B cell (primary cell): Measurements from ENCODE around the gene ANOS1. TPM values are rescaled to one million over a fixed set of nuclear protein-coding genes. Genes with fewer than 3 reads are reported as not detected.

Source experiments
- ATAC-seq: fragments of 200-7000 bp; cut with Tn5 transposase; one replicate; pipeline ENCODE4 v1.10.0; 2021; ENCODE audit warnings: low read depth, mild to moderate bottlenecking, moderate number of reproducible peaks, moderate library complexity
- CTCF ChIA-PET: fragments of 350-600 bp; sonication (Branson Sonifier 250); formaldehyde crosslinking; loops from one replicate; lab custom pipeline; 2021; ENCODE audit warnings: antibody characterized with exemption, inconsistent platforms; lab: Charles Lee
- POLR2A ChIA-PET: fragments of 350-600 bp; sonication (Branson Sonifier 250); formaldehyde crosslinking; loops from one replicate; lab custom pipeline; 2021; ENCODE audit warnings: antibody characterized with exemption; lab: Charles Lee
- DNase-seq: peaks from one replicate; pipeline ENCODE4 v3.0.0; 2013
- H2AFZ ChIP-seq: 2 replicates; pipeline ENCODE4 v1.6.1; 2012; ENCODE audit warnings: mild to moderate bottlenecking, low read depth, low read length; ENCODE audit not compliant: insufficient read depth, poor library complexity, severe bottlenecking
- H3K27ac ChIP-seq, 2 donors: 1 replicate in 1 of 2; 2 replicates in 1 of 2; pipeline ENCODE4 v1.5.1; 2012 to 2013; ENCODE audit warnings: low read length in 2 of 2, mild to moderate bottlenecking in 2 of 2, moderate library complexity in 1 of 2
- H3K27me3 ChIP-seq, 4 experiments: fragments of 200-600 bp in 1 of 4; sonication (generic) in 1 of 4; replicated peaks in 1 of 4; 1 replicate in 2 of 4; 2 replicates in 2 of 4; pipeline versions ENCODE4 v1.6.1 to v1.7.0; 2013 to 2016; ENCODE audit warnings: low read length in 3 of 4, mild to moderate bottlenecking in 2 of 4, mixed read lengths in 1 of 4, moderate library complexity in 1 of 4; ENCODE audit not compliant: insufficient read depth in 4 of 4, control insufficient read depth in 3 of 4; ENCODE audit errors: control extremely low read depth in 1 of 4
- H3K36me3 ChIP-seq, 2 experiments: replicated peaks in 1 of 2; 1 replicate in 1 of 2; 2 replicates in 1 of 2; pipeline versions ENCODE4 v1.6.1 to v1.7.1; 2013; ENCODE audit warnings: low read length in 1 of 2; ENCODE audit not compliant: insufficient read depth in 2 of 2, control insufficient read depth in 1 of 2; ENCODE audit errors: control extremely low read depth in 1 of 2, extremely low read depth in 1 of 2
- H3K4me1 ChIP-seq, 2 donors: fragments of 200-600 bp in 1 of 2; sonication (generic) in 1 of 2; 1 replicate in 1 of 2; 2 replicates in 1 of 2; pipeline versions ENCODE4 v1.5.1 to v1.6.1; 2013 to 2017; ENCODE audit warnings: low read length in 2 of 2; ENCODE audit not compliant: control insufficient read depth in 2 of 2, insufficient read depth in 2 of 2
- H3K4me2 ChIP-seq: replicated peaks from 2 replicates; pipeline ENCODE3; 2012; ENCODE audit warnings: mild to moderate bottlenecking, low read depth, low read length; ENCODE audit not compliant: poor library complexity, severe bottlenecking
- H3K4me3 ChIP-seq, 5 experiments: fragments of 200-600 bp in 1 of 5; sonication (generic) in 1 of 5; 1 replicate in 3 of 5; 2 replicates in 2 of 5; pipeline versions ENCODE4 v1.5.1 to v1.7.0; 2011 to 2016; ENCODE audit warnings: low read length in 4 of 5, mild to moderate bottlenecking in 4 of 5, low read depth in 2 of 5, control low read depth in 1 of 5, moderate library complexity in 1 of 5; ENCODE audit not compliant: insufficient read depth in 1 of 5; ENCODE audit errors: control extremely low read depth in 1 of 5, extremely low read depth in 1 of 5
- H3K79me2 ChIP-seq: fragments of 200-600 bp; sonication (generic); one replicate; pipeline ENCODE4 v1.6.0; 2016; ENCODE audit warnings: low read length; ENCODE audit not compliant: control insufficient read depth, insufficient read depth
- H3K9ac ChIP-seq: fragments of 200-600 bp; sonication (generic); 2 replicates; pipeline ENCODE4 v1.6.1; 2017; ENCODE audit warnings: mild to moderate bottlenecking, low read length, moderate library complexity
- H3K9me3 ChIP-seq, 3 donors: one replicate each; pipeline versions ENCODE4 v1.6.1 to v1.7.1; 2013; ENCODE audit warnings: low read length in 2 of 3; ENCODE audit not compliant: control insufficient read depth in 2 of 3, insufficient read depth in 1 of 3; ENCODE audit errors: control extremely low read depth in 1 of 3
- H4K20me1 ChIP-seq: 2 replicates; pipeline ENCODE4 v1.6.0; 2012; ENCODE audit warnings: mild to moderate bottlenecking, low read length; ENCODE audit not compliant: insufficient read depth, control insufficient read depth, poor library complexity, severe bottlenecking
- H3K27ac Mint-ChIP-seq: one replicate; pipeline ENCODE4 v1.8.0; 2021; ENCODE audit warnings: mixed read lengths
- H3K27me3 Mint-ChIP-seq: one replicate; pipeline ENCODE4 v1.8.0; 2021; ENCODE audit warnings: mixed read lengths
- H3K4me1 Mint-ChIP-seq: one replicate; pipeline ENCODE4 v1.8.0; 2021; ENCODE audit warnings: mixed read lengths
- H3K4me3 Mint-ChIP-seq: one replicate; pipeline ENCODE4 v1.8.0; 2021; ENCODE audit warnings: mixed read lengths
- H3K9me3 Mint-ChIP-seq: one replicate; pipeline ENCODE4 v1.8.0; 2022; ENCODE audit warnings: mixed read lengths; ENCODE audit not compliant: insufficient read depth
- CTCF ChIP-seq: fragments of 200-600 bp; IDR thresholded peaks from one replicate; pipeline ENCODE4 v1.8.0; 2022; ENCODE audit warnings: antibody characterized with exemption, mild to moderate bottlenecking
- EZH2 ChIP-seq: IDR thresholded peaks from 2 replicates; pipeline ENCODE4 v1.6.1; 2012; ENCODE audit warnings: borderline replicate concordance, low read depth, mild to moderate bottlenecking, moderate library complexity, low read length; ENCODE audit not compliant: insufficient read depth, poor library complexity, severe bottlenecking
- WGBS: methylation state at CpG from one replicate; pipeline ENCODE4 v1.1.5; 2013; ENCODE audit warnings: missing lambda C conversion rate; ENCODE audit not compliant: insufficient coverage; 5-methylcytosine and 5-hydroxymethylcytosine counted together
- intact Hi-C: fragments of 100-400 bp; cut with micrococcal nuclease; formaldehyde crosslinking; loops from one replicate; pipeline ENCODE4 v1.10.0; 2022
- polyA plus RNA-seq: library from polyadenylated mRNA; depleted of rRNA; stranded (reverse); fragments of >200 nt; gene quantifications from 2 replicates; pipeline ENCODE4 v1.2.3, GENCODE V29; 2012
- total RNA-seq, 2 donors: library from RNA; stranded (reverse); fragments of 120-200 nt in 1 of 2; gene quantifications; 1 replicate in 1 of 2; 2 replicates in 1 of 2; pipeline versions ENCODE4 v1.2.3 to v1.2.4, GENCODE V29; 2013 to 2022

Gene ANOS1
- total and polyA plus RNA-seq, 2 donors (not counting 1 experiment from before 2014, with no cell fraction given) = 0.10 TPM; not detected in 1

GRCh38 chrX:8726031-8726652 is 5.8 kb downstream of the ANOS1 start:
- no peak overlapping the region for H3K4me2 ChIP-seq
- H3K27ac ChIP-seq = no peak overlapping the region
- no peak overlapping the region for H3K9ac ChIP-seq
- H4K20me1 ChIP-seq = no peaks in the 10 kb centered on the region
- H3K27me3 ChIP-seq = peaks cover 0 to 5% (median 1%) of the 10 kb centered on the region in 4 experiments
- H3K9me3 ChIP-seq = no peaks in the 10 kb centered on the region
- no CpG with 5 or more reads among the region's 7 CpGs for WGBS
- DNase-seq (no peak), ATAC-seq (no peak)
- intact Hi-C loops = no loop called here
- H3K4me3 ChIP-seq = no peak overlapping the region
- H3K36me3 ChIP-seq = no peaks in the 10 kb centered on the region
- Mint-ChIP-seq H3K27ac (no peak overlapping the region), H3K4me1 (peaks cover 1% of the 10 kb centered on the region), H3K27me3 (peaks cover 5% of the 10 kb centered on the region), H3K9me3 (no peaks in the 10 kb centered on the region), H3K4me3 (no peak overlapping the region)
- no peak overlapping the region for H2AFZ ChIP-seq
- CTCF ChIA-PET = no interaction called here
- no peaks in the 10 kb centered on the region for H3K4me1 ChIP-seq
- H3K79me2 ChIP-seq = no peaks in the 10 kb centered on the region
- no peak for TF ChIP-seq CTCF
- POLR2A ChIA-PET = no interaction called here

- ChIA-PET CTCF (no interaction called here), POLR2A (no interaction called here)
- Mint-ChIP-seq H3K27ac (no peak overlapping the region), H3K9me3 (no peaks in the 10 kb centered on the region), H3K27me3 (peaks cover 5% of the 10 kb centered on the region), H3K4me3 (no peak overlapping the region), H3K4me1 (no peaks in the 10 kb centered on the region)
- H3K36me3 ChIP-seq = no peaks in the 10 kb centered on the region
- H4K20me1 ChIP-seq = no peaks in the 10 kb centered on the region
- H3K4me2 ChIP-seq = no peak overlapping the region
- no peaks in the 10 kb centered on the region for H3K9me3 ChIP-seq
- no peak overlapping the region for H2AFZ ChIP-seq
- H3K9ac ChIP-seq = no peak overlapping the region
- WGBS = 19% methylated on average over 2 of the region's 7 CpGs
- intact Hi-C loops = no loop called here
- no peak overlapping the region for H3K4me3 ChIP-seq
- no peak overlapping the region for H3K27ac ChIP-seq
- no peak for DNase-seq
- no peaks in the 10 kb centered on the region for H3K4me1 ChIP-seq
- TF ChIP-seq EZH2 (no peak), CTCF (no peak)
- ATAC-seq = no peak
- H3K27me3 ChIP-seq = peaks cover 0 to 2% (median 0%) of the 10 kb centered on the region in 4 experiments
- no peaks in the 10 kb centered on the region for H3K79me2 ChIP-seq
Observed at GRCh38 chrX:8724300-8724699, 7.6 kb downstream of the ANOS1 start.
